Ecto neural progenitor cell (in vitro differentiated cells): ENCODE data around the gene GPC5.
"Not testable (repeated sequence)": the region's sequence is repeated elsewhere in the genome, so short reads cannot be mapped to it uniquely, and the experiment has no call there.

ENCODE experiments used
- DNase-seq: peaks from one replicate; pipeline ENCODE4 v3.0.0-alpha.2; 2018; ENCODE audit warnings: low spot score

The GPC5 gene

GRCh38 chr13:91652404-91653301 lies 254.2 kb downstream of the GPC5 start:
- no peak for DNase-seq

- DNase-seq: no peak
Observed at GRCh38 chr13:91655731-91656130, 257.3 kb downstream of the GPC5 start.

DNA sequence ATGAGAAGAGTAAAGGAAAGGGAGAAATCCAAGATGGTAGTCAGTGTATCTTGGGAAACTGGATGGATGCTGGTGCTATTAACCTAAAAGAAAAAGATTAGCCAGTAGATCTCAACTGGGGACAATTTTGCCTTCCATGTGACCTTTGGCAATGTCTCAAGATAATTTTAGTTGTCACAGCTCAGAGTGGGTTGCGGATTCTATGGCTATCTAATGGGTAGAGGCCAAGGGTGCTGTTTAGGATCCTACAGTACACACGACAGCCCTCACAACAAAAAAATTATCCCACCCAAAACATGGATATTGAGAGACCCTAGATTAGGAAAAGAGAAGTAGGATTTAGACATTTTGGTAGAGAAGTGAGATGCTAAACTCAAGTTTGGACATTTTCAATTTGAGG lies 258.9 kb downstream of the GPC5 start:
- no peak for DNase-seq

- no peak for DNase-seq
Observed at GRCh38 chr13:91659256-91660075, 261.0 kb downstream of the GPC5 start.

DNA sequence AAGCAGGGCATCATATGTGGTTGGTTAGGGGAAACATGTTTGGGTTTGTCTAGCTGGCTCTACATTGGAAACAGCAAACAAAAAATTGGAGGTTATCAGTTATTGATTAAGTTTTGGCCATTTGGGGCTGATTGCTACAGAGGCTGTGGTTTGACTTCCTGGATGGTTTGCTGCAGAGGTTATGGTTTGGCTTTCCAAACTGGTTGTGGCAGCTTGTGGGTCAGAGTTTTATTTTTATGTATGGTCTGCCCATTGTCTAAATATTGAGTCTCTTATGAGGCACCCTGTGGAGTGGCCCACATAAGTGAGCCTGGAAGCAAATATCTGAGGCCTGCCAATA lies 261.6 kb downstream of the GPC5 start:
- no peak for DNase-seq

GRCh38 chr13:91661692-91662490 lies 263.5 kb downstream of the GPC5 start:
- no peak for DNase-seq

- no peak for DNase-seq
Observed at GRCh38 chr13:91664039-91664438, 265.6 kb downstream of the GPC5 start.

DNA sequence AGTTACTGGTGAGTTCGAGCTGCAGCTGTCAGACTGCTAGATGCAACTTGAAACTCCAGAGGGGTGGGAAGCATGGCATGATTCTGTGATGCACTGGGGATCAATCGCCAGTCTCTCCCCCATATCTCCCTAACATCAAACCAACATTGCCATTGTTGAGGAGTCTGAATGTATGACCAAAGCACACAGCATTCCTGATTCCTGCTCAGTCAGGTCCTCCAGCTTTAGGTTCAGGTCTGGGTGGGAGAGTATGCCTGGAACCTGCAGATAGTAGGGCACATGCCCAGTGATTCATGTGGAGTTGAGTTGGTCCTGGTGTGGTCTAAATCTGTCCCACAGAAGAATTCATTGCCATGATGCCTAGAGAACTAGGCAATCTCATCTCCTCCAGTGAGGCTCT lies 269.1 kb downstream of the GPC5 start:
- no peak for DNase-seq

- no peak for DNase-seq
Observed at GRCh38 chr13:91668866-91669495, 270.6 kb downstream of the GPC5 start.

GRCh38 chr13:91674347-91674746 lies 275.9 kb downstream of the GPC5 start:
- not testable (repeated sequence) for DNase-seq

DNA sequence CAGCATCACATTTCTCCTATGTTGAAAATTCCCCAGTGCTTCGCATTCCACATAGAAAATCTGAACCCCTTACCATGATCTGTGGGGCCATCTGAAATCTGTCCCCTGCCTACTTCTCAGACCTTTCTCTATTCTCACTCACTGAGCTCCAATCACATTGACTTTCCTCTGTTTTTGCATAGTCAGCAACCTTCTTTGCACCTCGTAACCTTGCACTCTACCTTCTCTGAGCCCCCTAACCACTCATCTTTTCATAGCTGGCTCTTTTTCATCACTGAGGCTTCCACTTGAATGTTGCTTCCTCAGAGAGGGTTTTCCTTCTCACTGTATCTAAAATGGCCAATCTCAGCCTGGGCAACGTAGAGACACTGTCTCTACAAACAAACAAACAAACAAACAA lies 286.3 kb downstream of the GPC5 start:
- DNase-seq: no peak

- no peak for DNase-seq
Observed at GRCh38 chr13:91690944-91691343, 292.5 kb downstream of the GPC5 start.

- no peak for DNase-seq
Observed at GRCh38 chr13:91693466-91693865, 295.0 kb downstream of the GPC5 start.

GRCh38 chr13:91698308-91698707 lies 299.9 kb downstream of the GPC5 start:
- DNase-seq: no peak

- no peak for DNase-seq
Observed at GRCh38 chr13:91698767-91699166, 300.3 kb downstream of the GPC5 start.

- DNase-seq: no peak
Observed at GRCh38 chr13:91699863-91700262, 301.4 kb downstream of the GPC5 start.

- no peak for DNase-seq
Observed at GRCh38 chr13:91701975-91702374, 303.6 kb downstream of the GPC5 start.

DNA sequence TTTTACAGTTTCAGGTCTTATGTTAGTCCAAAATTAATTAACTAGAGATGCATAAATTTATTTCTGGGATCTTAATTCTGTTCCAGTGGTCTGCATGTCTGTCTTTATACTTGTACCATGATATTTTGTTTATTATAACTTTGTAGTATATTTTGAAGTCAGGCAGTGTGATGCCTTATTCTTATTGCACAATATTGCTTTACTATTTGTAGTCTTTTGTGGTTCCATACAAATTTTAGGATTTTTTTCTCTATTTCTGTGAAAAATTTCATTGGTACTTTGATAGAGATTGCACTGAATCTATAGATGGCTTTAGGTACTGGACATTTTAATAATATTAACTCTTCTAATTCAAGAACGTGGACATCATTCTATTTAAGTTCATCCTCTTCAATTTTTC lies 304.0 kb downstream of the GPC5 start:
- DNase-seq: no peak

GRCh38 chr13:91704398-91704797 lies 306.0 kb downstream of the GPC5 start:
- DNase-seq: no peak

DNA sequence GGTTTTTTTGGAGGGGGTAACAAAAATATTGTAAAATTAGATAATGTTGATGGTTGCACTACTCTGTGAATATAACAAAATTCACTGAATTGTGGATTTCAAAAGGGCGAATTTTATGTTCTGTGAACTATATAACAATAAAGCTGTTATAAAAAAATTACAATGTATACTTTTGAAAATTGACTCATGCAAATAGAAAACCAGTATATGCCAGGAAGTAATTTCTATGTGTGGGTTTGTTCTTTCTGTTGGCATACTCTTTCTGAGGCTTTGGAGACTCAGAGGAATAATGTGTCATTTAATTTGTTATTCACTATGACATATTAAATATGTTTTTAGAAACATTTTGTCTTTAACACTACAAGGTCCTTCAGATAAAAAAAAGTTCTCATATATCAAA lies 310.1 kb downstream of the GPC5 start:
- no peak for DNase-seq

DNA sequence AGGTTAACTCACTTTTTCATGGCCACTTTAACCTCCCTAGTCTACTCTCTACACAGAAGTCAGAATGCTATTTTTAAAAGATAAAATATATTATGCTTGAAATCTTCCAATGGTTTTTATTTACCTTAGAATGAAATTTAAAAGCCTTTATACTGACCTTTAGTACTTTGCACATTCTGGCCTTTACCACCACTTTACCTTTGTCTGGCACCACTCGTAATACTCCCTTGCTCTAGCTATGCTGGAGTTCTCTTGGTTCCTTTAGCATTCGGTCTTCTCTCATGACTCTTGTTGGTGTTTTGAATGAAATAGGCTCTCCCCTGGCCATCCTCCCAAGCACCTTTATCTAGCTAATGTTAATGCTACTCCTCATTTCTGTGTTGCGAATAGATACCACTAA lies 310.8 kb downstream of the GPC5 start:
- no peak for DNase-seq

- DNase-seq: no peak
Observed at GRCh38 chr13:91710733-91711132, 312.3 kb downstream of the GPC5 start.
